ENCODE results near the gene CAMK4.

GRCh38 chr5:111502956-111503355, 278.8 kb downstream of the CAMK4 start:
- TF ChIP-seq CTCF (IDR thresholded peaks at IDR 0.05) (no peak), EP300 (IDR thresholded peaks at IDR 0.05) (no peak), POLR2A (IDR thresholded peaks at IDR 0.05) (no peak)
